ENCODE data around the gene GDF11. TPM values are rescaled to one million over a fixed set of nuclear protein-coding genes. Genes with fewer than 3 reads are reported as not detected.

The GDF11 gene
- total and polyA plus RNA-seq, 2 donors from 2014 or later: 3.4 to 6.2 TPM

DNA sequence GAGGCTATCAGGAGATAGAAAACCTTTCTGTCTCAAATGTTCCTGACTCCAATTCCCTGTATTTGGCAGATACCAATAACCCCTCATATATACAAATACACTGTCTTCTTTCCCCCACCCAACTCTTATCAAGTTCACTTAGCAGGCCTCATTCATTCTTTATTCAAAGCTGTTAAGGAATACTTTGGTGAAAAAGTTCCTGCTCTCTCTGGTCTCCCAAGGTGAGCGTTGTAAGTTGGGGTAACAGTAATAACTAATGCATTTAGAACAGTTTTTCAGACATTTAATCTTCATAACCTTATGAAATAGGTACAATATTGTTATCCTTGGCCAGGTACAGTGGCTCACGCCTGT, 3.9 kb upstream of the GDF11 start:
- no peak overlapping the region for H3K9ac ChIP-seq (ENCODE audit: low read length in 3 of 3)
- H3K36me3 ChIP-seq (ENCODE audit: control insufficient read depth in 2 of 3, insufficient read depth in 3 of 3, low read length in 3 of 3): no peaks in the 10 kb centered on the region
- no peaks in the 10 kb centered on the region for H3K27me3 ChIP-seq (ENCODE audit: control insufficient read depth, insufficient read depth, low read length)
- peaks cover 2 to 14% (median 9%) of the 10 kb centered on the region in 3 donors for H3K4me1 ChIP-seq (ENCODE audit: control insufficient read depth in 2 of 3, insufficient read depth in 2 of 3, low read depth in 1 of 3, low read length in 3 of 3)
- DNase-seq: no peak
- peak overlapping the region; percentile 85 to 91 (median 86) for H3K4me3 ChIP-seq (ENCODE audit: low read length in 3 of 3)
- FAIRE-seq: no peak
- TF ChIP-seq, protein P1, sequence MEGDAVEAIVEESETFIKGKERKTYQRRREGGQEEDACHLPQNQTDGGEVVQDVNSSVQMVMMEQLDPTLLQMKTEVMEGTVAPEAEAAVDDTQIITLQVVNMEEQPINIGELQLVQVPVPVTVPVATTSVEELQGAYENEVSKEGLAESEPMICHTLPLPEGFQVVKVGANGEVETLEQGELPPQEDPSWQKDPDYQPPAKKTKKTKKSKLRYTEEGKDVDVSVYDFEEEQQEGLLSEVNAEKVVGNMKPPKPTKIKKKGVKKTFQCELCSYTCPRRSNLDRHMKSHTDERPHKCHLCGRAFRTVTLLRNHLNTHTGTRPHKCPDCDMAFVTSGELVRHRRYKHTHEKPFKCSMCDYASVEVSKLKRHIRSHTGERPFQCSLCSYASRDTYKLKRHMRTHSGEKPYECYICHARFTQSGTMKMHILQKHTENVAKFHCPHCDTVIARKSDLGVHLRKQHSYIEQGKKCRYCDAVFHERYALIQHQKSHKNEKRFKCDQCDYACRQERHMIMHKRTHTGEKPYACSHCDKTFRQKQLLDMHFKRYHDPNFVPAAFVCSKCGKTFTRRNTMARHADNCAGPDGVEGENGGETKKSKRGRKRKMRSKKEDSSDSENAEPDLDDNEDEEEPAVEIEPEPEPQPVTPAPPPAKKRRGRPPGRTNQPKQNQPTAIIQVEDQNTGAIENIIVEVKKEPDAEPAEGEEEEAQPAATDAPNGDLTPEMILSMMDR (IDR thresholded peaks at IDR 0.05; ENCODE audit: borderline replicate concordance, extremely low read depth, insufficient read depth): no peak
- intact Hi-C loops (cut with DNase I): no loop called here
- H3K27ac ChIP-seq (ENCODE audit: low read depth in 2 of 2, low read length in 2 of 2): no peak overlapping the region
- no peaks in the 10 kb centered on the region for H3K9me3 ChIP-seq (ENCODE audit: control insufficient read depth in 2 of 3, insufficient read depth in 1 of 3, low read length in 3 of 3)

GRCh38 chr12:55741931-55742680, 816 bp upstream of the GDF11 start:
- Histone ChIP-seq H3K4me3 (ENCODE audit: low read length in 3 of 3) (peak overlapping the region in 2 of 3 donors; percentile 48 to 71), H3K27ac (ENCODE audit: low read depth in 2 of 2, low read length in 2 of 2) (no peak overlapping the region), H3K36me3 (ENCODE audit: control insufficient read depth in 2 of 3, insufficient read depth in 3 of 3, low read length in 3 of 3) (no peaks in the 10 kb centered on the region), H3K9ac (ENCODE audit: low read length in 3 of 3) (peak overlapping the region in 2 of 3 donors; percentile 63 to 71), H3K27me3 (ENCODE audit: control insufficient read depth, insufficient read depth, low read length) (no peaks in the 10 kb centered on the region), H3K4me1 (ENCODE audit: control insufficient read depth in 2 of 3, insufficient read depth in 2 of 3, low read depth in 1 of 3, low read length in 3 of 3) (peaks cover 2 to 22% (median 13%) of the 10 kb centered on the region in 3 donors), H3K9me3 (ENCODE audit: control insufficient read depth in 2 of 3, insufficient read depth in 1 of 3, low read length in 3 of 3) (no peaks in the 10 kb centered on the region)
- intact Hi-C loops (cut with DNase I): loop anchor here (10.0 kb wide), 1 partner anchor 53 kb away; no protein-coding TSS in a partner anchor
- TF ChIP-seq, protein P1 (IDR thresholded peaks at IDR 0.05; ENCODE audit: borderline replicate concordance, extremely low read depth, insufficient read depth): no peak
- FAIRE-seq (no peak), DNase-seq (peak in 3 of 5 donors; percentile 20 to 64 (median 29))

DNA sequence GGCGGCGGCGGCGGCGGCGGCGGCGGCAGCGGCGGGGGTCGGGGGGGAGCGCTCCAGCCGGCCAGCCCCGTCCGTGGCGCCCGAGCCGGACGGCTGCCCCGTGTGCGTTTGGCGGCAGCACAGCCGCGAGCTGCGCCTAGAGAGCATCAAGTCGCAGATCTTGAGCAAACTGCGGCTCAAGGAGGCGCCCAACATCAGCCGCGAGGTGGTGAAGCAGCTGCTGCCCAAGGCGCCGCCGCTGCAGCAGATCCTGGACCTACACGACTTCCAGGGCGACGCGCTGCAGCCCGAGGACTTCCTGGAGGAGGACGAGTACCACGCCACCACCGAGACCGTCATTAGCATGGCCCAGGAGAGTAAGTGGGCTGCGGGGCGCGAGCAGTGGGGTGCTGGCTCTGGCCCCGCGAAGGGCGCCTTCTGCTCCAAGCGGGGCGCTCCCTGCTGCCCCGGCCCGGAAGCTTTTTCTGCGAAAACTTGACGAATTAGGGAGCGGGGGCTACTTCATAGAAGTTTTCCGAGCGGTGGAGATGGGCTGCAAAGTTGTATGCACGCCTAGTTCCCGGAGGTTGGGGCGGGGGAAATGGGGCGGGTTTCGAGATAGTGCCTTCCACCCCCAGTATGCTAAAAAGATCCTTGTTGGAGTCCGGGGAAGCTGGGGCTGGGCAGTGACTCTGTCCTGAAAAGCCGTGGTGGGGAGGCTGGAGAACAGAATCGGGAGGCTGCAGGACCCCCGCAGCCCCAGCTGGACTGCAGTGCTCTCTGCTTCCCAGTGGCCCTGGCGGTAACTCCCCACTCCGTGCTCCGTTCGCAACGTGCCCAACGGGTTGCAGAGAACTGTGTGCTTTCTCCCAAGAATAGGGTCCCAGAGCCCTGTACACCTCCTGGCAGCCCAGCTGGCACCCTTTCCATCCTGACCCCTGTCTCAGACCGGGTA, 751 bp downstream of the GDF11 start:
- no peaks in the 10 kb centered on the region for H3K9me3 ChIP-seq (ENCODE audit: control insufficient read depth in 2 of 3, insufficient read depth in 1 of 3, low read length in 3 of 3)
- FAIRE-seq (no peak), DNase-seq (peak; percentile 75 to 89 (median 85))
- H3K36me3 ChIP-seq (ENCODE audit: control insufficient read depth in 2 of 3, insufficient read depth in 3 of 3, low read length in 3 of 3): no peaks in the 10 kb centered on the region
- no peaks in the 10 kb centered on the region for H3K27me3 ChIP-seq (ENCODE audit: control insufficient read depth, insufficient read depth, low read length)
- peaks cover 2 to 15% (median 4%) of the 10 kb centered on the region in 3 donors for H3K4me1 ChIP-seq (ENCODE audit: control insufficient read depth in 2 of 3, insufficient read depth in 2 of 3, low read depth in 1 of 3, low read length in 3 of 3)
- peak overlapping the region; percentile 67 to 76 (median 69) for H3K4me3 ChIP-seq (ENCODE audit: low read length in 3 of 3)
- intact Hi-C loops (cut with DNase I): loop anchor here (10.0 kb wide), 1 partner anchor 51 kb away; no protein-coding TSS in a partner anchor
- no peak overlapping the region for H3K27ac ChIP-seq (ENCODE audit: low read depth in 2 of 2, low read length in 2 of 2)
- H3K9ac ChIP-seq (ENCODE audit: low read length in 3 of 3): peak overlapping the region; percentile 28 to 61 (median 31)
- TF ChIP-seq, protein P1 (IDR thresholded peaks at IDR 0.05; ENCODE audit: borderline replicate concordance, extremely low read depth, insufficient read depth): peak; percentile 8

All from kidney (tissue), 14 donors.